ENCODE results near the gene CDH13.

Gene CDH13

GRCh38 chr16:83136924-83137323, 510.2 kb downstream of the CDH13 start:
- DNase-seq: no peak

- no peak for DNase-seq
These were observed 510.6 kb downstream of the CDH13 start for GRCh38 chr16:83137326-83137781.

- DNase-seq: no peak
These were observed 511.1 kb downstream of the CDH13 start for GRCh38 chr16:83137894-83138293.

- DNase-seq: no peak
These were observed 511.7 kb downstream of the CDH13 start for GRCh38 chr16:83138512-83138911.

GRCh38 chr16:83138976-83139690, 512.4 kb downstream of the CDH13 start:
- DNase-seq: no peak

GRCh38 chr16:83143788-83144187, 517.0 kb downstream of the CDH13 start:
- DNase-seq: no peak

- no peak for DNase-seq
These were observed 518.5 kb downstream of the CDH13 start for GRCh38 chr16:83145297-83145696.

GRCh38 chr16:83147244-83147643, 520.5 kb downstream of the CDH13 start:
- DNase-seq: no peak

GRCh38 chr16:83158320-83158957, 531.7 kb downstream of the CDH13 start:
- no peak for DNase-seq

- no peak for DNase-seq
These were observed 532.3 kb downstream of the CDH13 start for GRCh38 chr16:83159049-83159448.

GRCh38 chr16:83160287-83161020, 533.7 kb downstream of the CDH13 start:
- no peak for DNase-seq

- no peak for DNase-seq
These were observed 536.0 kb downstream of the CDH13 start for GRCh38 chr16:83162791-83163190.

GRCh38 chr16:83164816-83165215, 538.0 kb downstream of the CDH13 start:
- DNase-seq: no peak

GRCh38 chr16:83171396-83171795, 544.6 kb downstream of the CDH13 start:
- DNase-seq: no peak

- DNase-seq: no peak
These were observed 547.9 kb downstream of the CDH13 start for GRCh38 chr16:83174671-83175070.

GRCh38 chr16:83176802-83177201, 550.0 kb downstream of the CDH13 start:
- DNase-seq: no peak

GRCh38 chr16:83185902-83186301, 559.1 kb downstream of the CDH13 start:
- DNase-seq: no peak

GRCh38 chr16:83187405-83187804, 560.6 kb downstream of the CDH13 start:
- DNase-seq: no peak

GRCh38 chr16:83196796-83197195, 570.0 kb downstream of the CDH13 start:
- DNase-seq: no peak

- no peak for DNase-seq
These were observed 570.7 kb downstream of the CDH13 start for GRCh38 chr16:83197450-83197849.

GRCh38 chr16:83198977-83199376, 572.2 kb downstream of the CDH13 start:
- DNase-seq: no peak

- DNase-seq: no peak
These were observed 573.4 kb downstream of the CDH13 start for GRCh38 chr16:83200005-83200779.

- no peak for DNase-seq
These were observed 575.0 kb downstream of the CDH13 start for GRCh38 chr16:83201748-83202147.

All from CD4-positive, alpha-beta T cell treated with Interleukin-6 for 4 hours (primary cell).